IMR-90 (cell line): ENCODE measurements around the gene ISM2. TPM values are rescaled to one million over a fixed set of nuclear protein-coding genes. Genes with fewer than 3 reads are reported as not detected.

Experiments used
- ATAC-seq: fragments of 200-7000 bp; cut with Tn5 transposase; 2 replicates; pipeline ENCODE4 v1.9.1; 2020; ENCODE audit warnings: low read depth, mild to moderate bottlenecking, moderate library complexity
- BruUV-seq: library from RNA; stranded (reverse); fragments of 400-500 nt; replicated peaks from 2 replicates; lab custom pipeline; 2021; lab: Mats Ljungman, UMichigan
- CTCF ChIA-PET: fragments of 300-600 bp; formaldehyde crosslinking; extraction: SDS; loops from one replicate; lab custom pipeline; 2021; ENCODE audit warnings: antibody characterized with exemption; lab: Yijun Ruan, JAX
- POLR2A ChIA-PET: fragments of 300-600 bp; sonication (Branson Sonifier 250); formaldehyde crosslinking; loops from one replicate; lab custom pipeline; 2022; ENCODE audit warnings: antibody characterized with exemption; ENCODE audit not compliant: unreplicated experiment; lab: Charles Lee
- DNase-seq: peaks from one replicate; pipeline ENCODE4 v3.0.0; 2013
- H2AFZ ChIP-seq: replicated peaks from 2 replicates; pipeline ENCODE3; 2013; ENCODE audit warnings: low read length, mild to moderate bottlenecking; ENCODE audit not compliant: poor library complexity
- H2AK5ac ChIP-seq: 2 replicates; pipeline ENCODE4 v1.6.1; 2013; ENCODE audit warnings: low read depth, low read length, inconsistent platforms
- H2AK9ac ChIP-seq: replicated peaks from 2 replicates; pipeline ENCODE3; 2013; ENCODE audit warnings: mild to moderate bottlenecking, low read depth, low read length, moderate library complexity; ENCODE audit not compliant: poor library complexity
- H2BK120ac ChIP-seq: 2 replicates; pipeline ENCODE4 v1.6.1; 2013; ENCODE audit warnings: low read depth, low read length, inconsistent platforms
- H2BK15ac ChIP-seq: 3 replicates; pipeline ENCODE4 v1.6.1; 2013; ENCODE audit warnings: low read depth, low read length, inconsistent platforms
- H2BK20ac ChIP-seq: 2 replicates; pipeline ENCODE4 v1.6.1; 2013; ENCODE audit warnings: low read depth, mild to moderate bottlenecking, inconsistent platforms, low read length, moderate library complexity
- H2BK5ac ChIP-seq: 2 replicates; pipeline ENCODE4 v1.6.1; 2013; ENCODE audit warnings: mild to moderate bottlenecking, low read depth, low read length, inconsistent platforms; ENCODE audit not compliant: poor library complexity, severe bottlenecking
- H3K14ac ChIP-seq: replicated peaks from 2 replicates; pipeline ENCODE4 v1.6.1; 2013; ENCODE audit warnings: low read depth, low read length, inconsistent platforms
- H3K18ac ChIP-seq: 2 replicates; pipeline ENCODE4 v1.6.1; 2013; ENCODE audit warnings: low read depth, low read length, control low read depth
- H3K23ac ChIP-seq: 2 replicates; pipeline ENCODE4 v1.6.1; 2013; ENCODE audit warnings: low read depth, low read length, inconsistent platforms
- H3K27ac ChIP-seq: 2 replicates; pipeline ENCODE4 v1.5.1; 2013; ENCODE audit warnings: mild to moderate bottlenecking, control low read depth, low read length; ENCODE audit not compliant: insufficient read depth
- H3K27me3 ChIP-seq: 2 replicates; pipeline ENCODE4 v1.6.1; 2013; ENCODE audit warnings: low read length; ENCODE audit not compliant: control insufficient read depth, insufficient read depth
- H3K36me3 ChIP-seq: 2 replicates; pipeline ENCODE4 v1.6.1; 2013; ENCODE audit warnings: low read length, mixed read lengths; ENCODE audit not compliant: control insufficient read depth, insufficient read depth
- H3K4ac ChIP-seq: 2 replicates; pipeline ENCODE4 v1.6.1; 2013; ENCODE audit warnings: low read depth, low read length, inconsistent platforms
- H3K4me1 ChIP-seq: 2 replicates; pipeline ENCODE4 v1.6.1; 2013; ENCODE audit warnings: low read length, mixed read lengths; ENCODE audit not compliant: control insufficient read depth, insufficient read depth
- H3K4me2 ChIP-seq: 2 replicates; pipeline ENCODE4 v1.6.1; 2013; ENCODE audit warnings: low read depth, mild to moderate bottlenecking, control low read depth, low read length, moderate library complexity
- H3K4me3 ChIP-seq: 2 replicates; pipeline ENCODE4 v1.5.1; 2013; ENCODE audit warnings: low read depth, mild to moderate bottlenecking, control low read depth, low read length, moderate library complexity; ENCODE audit not compliant: insufficient read depth
- H3K56ac ChIP-seq: 2 replicates; pipeline ENCODE4 v1.6.1; 2013; ENCODE audit warnings: low read length, inconsistent platforms; ENCODE audit not compliant: insufficient read depth; ENCODE audit errors: extremely low read depth
- H3K79me1 ChIP-seq, 2 experiments: 2 replicates each; pipeline ENCODE4 v1.6.1; 2013; ENCODE audit warnings: low read length in 2 of 2, inconsistent platforms in 1 of 2, low read depth in 1 of 2
- H3K9ac ChIP-seq: 2 replicates; pipeline ENCODE4 v1.6.1; 2013; ENCODE audit warnings: low read depth, low read length, control low read depth
- H3K9me1 ChIP-seq: 2 replicates; pipeline ENCODE4 v1.6.1; 2013; ENCODE audit warnings: low read length, inconsistent platforms; ENCODE audit not compliant: insufficient read depth
- H3K9me3 ChIP-seq: 2 replicates; pipeline ENCODE4 v1.6.1; 2013; ENCODE audit warnings: low read length; ENCODE audit not compliant: control insufficient read depth, insufficient read depth
- H4K20me1 ChIP-seq: 2 replicates; pipeline ENCODE4 v1.6.1; 2013; ENCODE audit warnings: low read length, inconsistent platforms; ENCODE audit not compliant: insufficient read depth
- H4K5ac ChIP-seq: 2 replicates; pipeline ENCODE4 v1.6.1; 2013; ENCODE audit warnings: mild to moderate bottlenecking, low read depth, low read length, control low read depth
- H4K8ac ChIP-seq, 2 experiments: 2 replicates each; pipeline ENCODE4 v1.6.1; 2013; ENCODE audit warnings: low read depth in 2 of 2, low read length in 2 of 2, control low read depth in 1 of 2, inconsistent platforms in 1 of 2
- H4K91ac ChIP-seq: 2 replicates; pipeline ENCODE4 v1.6.1; 2013; ENCODE audit warnings: low read depth, low read length, inconsistent platforms; ENCODE audit not compliant: insufficient read depth
- CTCF ChIP-seq: conservative IDR thresholded peaks from 2 replicates; pipeline ENCODE4 v1.5.1; 2012; ENCODE audit warnings: mild to moderate bottlenecking, low read depth, low read length, improper control_type of control experiment
- MXI1 ChIP-seq: IDR thresholded peaks from 2 replicates; pipeline ENCODE4 v1.6.1; 2012; ENCODE audit warnings: low read depth, mild to moderate bottlenecking, low read length, moderate library complexity, borderline replicate concordance
- POLR2A ChIP-seq: IDR thresholded peaks from 2 replicates; pipeline ENCODE4 v1.6.1; 2012; ENCODE audit warnings: mild to moderate bottlenecking, low read depth, low read length
- RCOR1 ChIP-seq: IDR thresholded peaks from 2 replicates; pipeline ENCODE4 v1.6.1; 2012; ENCODE audit warnings: mild to moderate bottlenecking, low read length, improper control_type of control experiment; ENCODE audit not compliant: insufficient replicate concordance
- USF2 ChIP-seq: fragments of 150-350 bp; IDR thresholded peaks from 2 replicates; pipeline ENCODE4 v1.6.1; 2017; ENCODE audit warnings: mild to moderate bottlenecking, antibody characterized with exemption, low read length, low read depth
- WGBS, 2 experiments: methylation state at CpG; one replicate each; pipeline versions ENCODE4 v1.1.5 to v1.1.7; 2013; ENCODE audit warnings: missing lambda C conversion rate in 2 of 2; ENCODE audit not compliant: insufficient read length in 1 of 2; ENCODE audit errors: extremely low coverage in 2 of 2; 5-methylcytosine and 5-hydroxymethylcytosine counted together
- dilution Hi-C: fragments of 300-500 bp; cut with HindIII; formaldehyde crosslinking; loops from one replicate; pipeline ENCODE4 v1.14.3; 2018; ENCODE audit warnings: low sequenced_read_pairs; ENCODE audit not compliant: unreplicated experiment
- in situ Hi-C: fragments of 300-500 bp; cut with MboI; formaldehyde crosslinking; loops from 3 replicates; pipeline ENCODE4 v1.14.3; 2019; ENCODE audit warnings: low sequenced_read_pairs, inconsistent platforms, mixed read lengths
- intact Hi-C: fragments of 100-400 bp; cut with micrococcal nuclease; formaldehyde crosslinking; loops from 2 replicates; pipeline ENCODE4 v1.10.0; 2022
- polyA plus RNA-seq, 3 experiments: library from polyadenylated mRNA; depleted of rRNA; stranded (reverse); fragments of >200 nt; gene quantifications; 2 replicates each; pipeline ENCODE4 v1.2.3, GENCODE V29; 2012; ENCODE audit warnings: low replicate concordance in 1 of 3
- total RNA-seq: library from RNA; depleted of rRNA; stranded (reverse); fragments of >200 nt; gene quantifications from 2 replicates; pipeline ENCODE4 v1.2.3, GENCODE V29; 2012

The ISM2 gene
- total and polyA plus RNA-seq, 2 of the 4 experiments (the other 2 are of a cell fraction) = under 0.01 to 0.12 TPM

GRCh38 chr14:77478796-77479195, 19.8 kb downstream of the ISM2 start:
- H2AK9ac ChIP-seq = no peak overlapping the region
- ChIA-PET POLR2A (interaction anchor here (0.6 kb wide), 1 partner anchor 79 kb away, joined by 3 read pairs; no protein-coding TSS in a partner anchor), CTCF (no interaction called here)
- H3K14ac ChIP-seq = no peak overlapping the region
- no CpG with 5 or more reads among the region's 1 CpG for WGBS, 2 experiments
- no peak overlapping the region for H3K9ac ChIP-seq
- no peaks in the 10 kb centered on the region for H3K4me1 ChIP-seq
- H3K9me3 ChIP-seq = no peaks in the 10 kb centered on the region
- H4K5ac ChIP-seq = no peak overlapping the region
- H4K8ac ChIP-seq = no peak overlapping the region
- H2BK20ac ChIP-seq = no peak overlapping the region
- no peak overlapping the region for H2BK15ac ChIP-seq
- no peaks in the 10 kb centered on the region for H3K36me3 ChIP-seq
- H3K56ac ChIP-seq = no peak overlapping the region
- no peak overlapping the region for H3K27ac ChIP-seq
- dilution Hi-C loops (no loop called here), in situ Hi-C loops (no loop called here), intact Hi-C loops (no loop called here)
- no peaks in the 10 kb centered on the region for H3K79me1 ChIP-seq
- no peak for DNase-seq
- peak overlapping the region; percentile 32 for H2AFZ ChIP-seq
- no peak overlapping the region for H2AK5ac ChIP-seq
- ATAC-seq = no peak
- no peaks in the 10 kb centered on the region; the same call in 1 of the 2 replicates for H4K20me1 ChIP-seq
- no peak overlapping the region for H2BK120ac ChIP-seq
- no peak overlapping the region for H2BK5ac ChIP-seq
- no peak overlapping the region for H3K4me2 ChIP-seq
- BruUV-seq = no TSS peak
- peaks cover 13% of the 10 kb centered on the region for H3K27me3 ChIP-seq
- no peak overlapping the region for H4K91ac ChIP-seq
- H3K4me3 ChIP-seq = no peak overlapping the region
- no peak overlapping the region for H3K23ac ChIP-seq
- H3K4ac ChIP-seq = no peak overlapping the region
- H3K18ac ChIP-seq = no peak overlapping the region
- TF ChIP-seq MXI1 (no peak), CTCF (no peak), POLR2A (no peak), USF2 (no peak), RCOR1 (no peak)
- no peaks in the 10 kb centered on the region for H3K9me1 ChIP-seq
